Measurements from ENCODE around the gene CAMK1D. TPM values are rescaled to one million over a fixed set of nuclear protein-coding genes. Genes with fewer than 3 reads are reported as not detected.

Gene CAMK1D
- total and polyA plus RNA-seq, 9 donors: 1.8 to 11.7 (median 5.5) TPM

- Histone ChIP-seq H3K9me3 (no peaks in the 10 kb centered on the region), H3K4me1 (ENCODE audit: insufficient read depth) (no peaks in the 10 kb centered on the region), H3K36me3 (no peaks in the 10 kb centered on the region), H3K4me3 (no peak overlapping the region), H3K27ac (no peak overlapping the region), H3K27me3 (no peaks in the 10 kb centered on the region)
- TF ChIP-seq EP300 (IDR thresholded peaks at IDR 0.05) (no peak), POLR2A (IDR thresholded peaks at IDR 0.05) (no peak), CTCF (IDR thresholded peaks at IDR 0.05) (no peak)
- no peak for DNase-seq
- intact Hi-C loops (cut with DNase I): no loop called here
- WGBS, 3 donors: 76 to 81% (median 79%) methylated on average over 6 of the region's 6 CpGs
These were observed 7.8 kb upstream of the CAMK1D start for GRCh38 chr10:12341526-12341925.

DNA sequence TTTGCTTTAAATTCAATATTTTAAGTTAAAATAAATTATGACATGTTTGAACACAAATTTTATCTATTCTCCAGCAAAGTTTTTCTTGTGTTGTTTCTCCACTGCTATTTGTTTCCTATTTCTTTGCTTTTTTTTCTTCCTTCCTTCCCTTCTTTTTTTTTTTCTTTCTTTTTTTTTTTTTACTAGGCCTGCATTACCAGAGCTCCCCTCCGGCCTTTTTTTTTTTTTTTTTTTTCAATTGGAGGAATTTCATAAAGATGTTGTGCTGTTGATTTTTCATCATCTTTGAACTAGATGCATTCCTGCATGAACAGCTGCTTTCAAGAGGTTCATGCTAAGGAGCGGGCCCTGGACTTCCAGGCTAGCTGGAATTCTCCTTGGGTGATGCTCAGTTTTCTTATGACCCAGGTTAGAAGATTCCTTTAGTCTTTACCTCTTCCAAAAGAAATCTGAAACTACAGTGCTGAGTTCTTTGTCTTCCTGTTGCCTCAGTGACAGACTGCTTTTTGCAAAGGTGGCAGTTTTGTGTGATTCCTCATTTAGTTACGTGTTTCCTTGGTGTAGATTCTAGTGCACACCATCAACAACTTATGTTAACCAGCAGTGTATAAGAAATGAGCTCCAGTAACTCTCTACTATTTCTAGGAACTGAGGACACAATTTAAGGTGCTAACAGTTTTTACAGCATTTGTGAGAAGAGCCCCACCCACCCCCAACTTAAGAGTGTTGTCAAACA, 4.8 kb upstream of the CAMK1D start:
- intact Hi-C loops (cut with DNase I): no loop called here
- no peaks in the 10 kb centered on the region for H3K9me3 ChIP-seq

GRCh38 chr10:12346707-12347106, 2.6 kb upstream of the CAMK1D start:
- Histone ChIP-seq H3K27ac (no peak overlapping the region), H3K4me1 (ENCODE audit: insufficient read depth) (peaks cover 8% of the 10 kb centered on the region), H3K27me3 (no peaks in the 10 kb centered on the region), H3K4me3 (no peak overlapping the region), H3K9me3 (no peaks in the 10 kb centered on the region), H3K36me3 (no peaks in the 10 kb centered on the region)
- intact Hi-C loops (cut with DNase I): no loop called here
- TF ChIP-seq CTCF (IDR thresholded peaks at IDR 0.05): no peak
- TF ChIP-seq POLR2A (IDR thresholded peaks at IDR 0.05): no peak
- no peak for TF ChIP-seq EP300 (IDR thresholded peaks at IDR 0.05)
- no peak for DNase-seq
- 85 to 97% (median 86%) methylated on average over 10 of the region's 10 CpGs for WGBS, 3 donors

More for the DNA sequence above, 4.8 kb upstream of the CAMK1D start:
- no peaks in the 10 kb centered on the region for H3K27me3 ChIP-seq
- H3K4me3 ChIP-seq: no peak overlapping the region
- TF ChIP-seq CTCF (IDR thresholded peaks at IDR 0.05) (no peak), EP300 (IDR thresholded peaks at IDR 0.05) (no peak), POLR2A (IDR thresholded peaks at IDR 0.05) (no peak)
- no peak for DNase-seq
- H3K4me1 ChIP-seq (ENCODE audit: insufficient read depth): peaks cover 6% of the 10 kb centered on the region
- H3K27ac ChIP-seq: no peak overlapping the region
- WGBS, 3 donors: 72 to 75% (median 72%) methylated on average over 3 of the region's 3 CpGs
- no peaks in the 10 kb centered on the region for H3K36me3 ChIP-seq

DNA sequence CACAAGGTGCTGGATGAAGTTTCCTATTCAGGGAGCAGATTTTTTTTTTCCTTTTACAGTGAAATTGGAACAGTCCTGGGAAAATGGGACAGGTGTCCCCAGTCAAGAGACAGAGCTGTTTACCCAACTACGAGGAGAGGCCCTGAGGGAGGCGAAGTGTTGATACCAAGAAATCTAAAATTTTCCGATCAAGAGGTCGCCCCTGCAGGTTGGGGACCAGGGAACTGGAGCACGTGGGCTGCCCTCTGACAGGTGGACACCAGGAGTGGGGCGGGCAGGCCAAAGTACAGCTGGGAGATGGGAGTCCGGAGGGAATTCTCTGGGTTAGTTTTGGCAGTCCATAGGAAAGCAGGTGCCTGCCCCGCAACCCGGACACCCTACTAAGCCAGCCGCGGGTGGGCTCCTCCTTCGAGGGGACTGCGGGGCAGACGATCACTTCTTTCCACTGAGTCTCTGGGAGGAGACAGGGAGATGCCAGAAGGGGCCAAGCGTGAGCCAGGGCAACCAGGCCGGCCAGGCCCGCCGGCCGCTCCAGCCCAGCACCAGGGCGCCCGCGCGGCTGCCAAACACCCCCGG, 965 bp upstream of the CAMK1D start:
- 13 to 19% (median 14%) methylated on average over 18 to 24 of the region's 24 CpGs for WGBS, 3 donors
- no peak for DNase-seq
- intact Hi-C loops (cut with DNase I): no loop called here

More for the DNA sequence above, 965 bp upstream of the CAMK1D start:
- peak overlapping the region; percentile 75 for H3K4me3 ChIP-seq
- no peaks in the 10 kb centered on the region for H3K36me3 ChIP-seq
- H3K9me3 ChIP-seq: no peaks in the 10 kb centered on the region
- peak overlapping the region; percentile 61 to 76 for H3K27ac ChIP-seq
- H3K27me3 ChIP-seq: no peaks in the 10 kb centered on the region
- TF ChIP-seq POLR2A (IDR thresholded peaks at IDR 0.05) (no peak), EP300 (IDR thresholded peaks at IDR 0.05) (no peak), CTCF (IDR thresholded peaks at IDR 0.05) (no peak)
- peaks cover 8% of the 10 kb centered on the region for H3K4me1 ChIP-seq (ENCODE audit: insufficient read depth)
